ENCODE results near the gene PLD1.
A peak's percentile ranks its signal among the peaks of the same experiment; 100 is the strongest.

Gene PLD1

GRCh38 chr3:171822431-171823106 is 12.3 kb upstream of the PLD1 start:
- no peak overlapping the region for H3K4me2 ChIP-seq (ENCODE audit: low read depth, low read length, poor library complexity, severe bottlenecking)
- H3K4me3 ChIP-seq (ENCODE audit: low read length, poor library complexity, severe bottlenecking), result no peak overlapping the region
- no peaks in the 10 kb centered on the region for H3K9me2 ChIP-seq (replicated peaks; ENCODE audit: low read depth, low read length)
- no peaks in the 10 kb centered on the region for H3K79me2 ChIP-seq (ENCODE audit: insufficient read depth, low read length)
- TF ChIP-seq EZH2phosphoT487 (IDR thresholded peaks at IDR 0.05; ENCODE audit: borderline replicate concordance) (no peak), CTCF (conservative IDR thresholded peaks at IDR 0.05; ENCODE audit: low read length) (no peak)
- no peaks in the 10 kb centered on the region for H3K36me3 ChIP-seq (ENCODE audit: insufficient read depth, low read length)
- no peaks in the 10 kb centered on the region for H3K27me3 ChIP-seq (ENCODE audit: insufficient read depth, low read length, poor library complexity, severe bottlenecking)
- no peaks in the 10 kb centered on the region for H3F3A ChIP-seq (ENCODE audit: low read depth)
- H3K9me3 ChIP-seq (ENCODE audit: insufficient read depth, low read depth, low read length), result no peaks in the 10 kb centered on the region
- H3K9ac ChIP-seq (ENCODE audit: low read depth, low read length, poor library complexity, severe bottlenecking), result no peak overlapping the region
- H4K20me1 ChIP-seq (ENCODE audit: insufficient read depth, low read length, poor library complexity, severe bottlenecking), result no peaks in the 10 kb centered on the region
- peaks cover 4% of the 10 kb centered on the region for H3K4me1 ChIP-seq (ENCODE audit: insufficient read depth, low read length, poor library complexity, severe bottlenecking)
- H2AFZ ChIP-seq (ENCODE audit: low read length), result no peak overlapping the region

GRCh38 chr3:171821778-171822358 is 11.6 kb upstream of the PLD1 start:
- H3K27me3 ChIP-seq (ENCODE audit: insufficient read depth, low read length, poor library complexity, severe bottlenecking), result no peaks in the 10 kb centered on the region
- TF ChIP-seq EZH2phosphoT487 (IDR thresholded peaks at IDR 0.05; ENCODE audit: borderline replicate concordance) (no peak), CTCF (conservative IDR thresholded peaks at IDR 0.05; ENCODE audit: low read length) (no peak)
- no peaks in the 10 kb centered on the region for H3K9me3 ChIP-seq (ENCODE audit: insufficient read depth, low read depth, low read length)
- H3K36me3 ChIP-seq (ENCODE audit: insufficient read depth, low read length), result no peaks in the 10 kb centered on the region
- H3F3A ChIP-seq (ENCODE audit: low read depth), result no peaks in the 10 kb centered on the region
- no peak overlapping the region for H3K9ac ChIP-seq (ENCODE audit: low read depth, low read length, poor library complexity, severe bottlenecking)
- no peak overlapping the region for H3K4me3 ChIP-seq (ENCODE audit: low read length, poor library complexity, severe bottlenecking)
- no peaks in the 10 kb centered on the region for H3K79me2 ChIP-seq (ENCODE audit: insufficient read depth, low read length)
- no peak overlapping the region for H3K4me2 ChIP-seq (ENCODE audit: low read depth, low read length, poor library complexity, severe bottlenecking)
- peak overlapping the region; percentile 2; the same call in 1 of the 2 replicates for H2AFZ ChIP-seq (ENCODE audit: low read length)
- no peaks in the 10 kb centered on the region for H4K20me1 ChIP-seq (ENCODE audit: insufficient read depth, low read length, poor library complexity, severe bottlenecking)
- H3K4me1 ChIP-seq (ENCODE audit: insufficient read depth, low read length, poor library complexity, severe bottlenecking), result peaks cover 4% of the 10 kb centered on the region
- H3K9me2 ChIP-seq (replicated peaks; ENCODE audit: low read depth, low read length), result no peaks in the 10 kb centered on the region

- Histone ChIP-seq H3F3A (ENCODE audit: low read depth) (no peaks in the 10 kb centered on the region), H2AFZ (ENCODE audit: low read length) (no peak overlapping the region), H3K4me1 (ENCODE audit: insufficient read depth, low read length, poor library complexity, severe bottlenecking) (peaks cover 4% of the 10 kb centered on the region), H4K20me1 (ENCODE audit: insufficient read depth, low read length, poor library complexity, severe bottlenecking) (no peaks in the 10 kb centered on the region), H3K9me3 (ENCODE audit: insufficient read depth, low read depth, low read length) (no peaks in the 10 kb centered on the region), H3K9me2 (replicated peaks; ENCODE audit: low read depth, low read length) (no peaks in the 10 kb centered on the region), H3K36me3 (ENCODE audit: insufficient read depth, low read length) (no peaks in the 10 kb centered on the region), H3K27me3 (ENCODE audit: insufficient read depth, low read length, poor library complexity, severe bottlenecking) (no peaks in the 10 kb centered on the region), H3K4me2 (ENCODE audit: low read depth, low read length, poor library complexity, severe bottlenecking) (no peak overlapping the region), H3K4me3 (ENCODE audit: low read length, poor library complexity, severe bottlenecking) (no peak overlapping the region), H3K79me2 (ENCODE audit: insufficient read depth, low read length) (no peaks in the 10 kb centered on the region), H3K9ac (ENCODE audit: low read depth, low read length, poor library complexity, severe bottlenecking) (no peak overlapping the region)
- TF ChIP-seq EZH2phosphoT487 (IDR thresholded peaks at IDR 0.05; ENCODE audit: borderline replicate concordance) (no peak), CTCF (conservative IDR thresholded peaks at IDR 0.05; ENCODE audit: low read length) (no peak)
These were observed 10.8 kb upstream of the PLD1 start for GRCh38 chr3:171821044-171821443.
